ENCODE results near the gene RNU6-9. TPM values are rescaled to one million over a fixed set of nuclear protein-coding genes. Genes with fewer than 3 reads are reported as not detected.

RNU6-9 gene
- total RNA-seq, 1 experiment from 2014 or later: not detected

GRCh38 chr19:917323-918151, 24.3 kb downstream of the RNU6-9 start, which contains the start of gene KISS1R:
TSS of gene KISS1R (plus strand) at chr19:917333. CDS start at chr19:917503, 170 bp downstream.
- Histone ChIP-seq H3K9me3 (ENCODE audit: control insufficient read depth, insufficient read depth, low read depth, low read length) (no peaks in the 10 kb centered on the region), H3K27ac (ENCODE audit: low read length) (no peak within 1 kb of the TSS), H3K36me3 (ENCODE audit: control insufficient read depth, insufficient read depth, low read length) (no peaks in the 10 kb centered on the region; the same call in 1 of the 2 replicates), H3K4me1 (ENCODE audit: control insufficient read depth, insufficient read depth, low read length) (peaks cover 3% of the 10 kb centered on the region; the same call in 1 of the 2 replicates), H3K4me3 (ENCODE audit: low read depth in 2 of 2, low read length in 2 of 2) (peak within 1 kb of the TSS; percentile 31 to 45), H3K27me3 (ENCODE audit: control insufficient read depth, insufficient read depth, low read length) (no peaks in the 10 kb centered on the region)
- intact Hi-C loops (cut with micrococcal nuclease; ENCODE audit: unreplicated experiment) (loop anchor here (10.0 kb wide), 1 partner anchor 143 kb away; no protein-coding TSS in a partner anchor), in situ Hi-C loops (cut with HindIII; ENCODE audit: low pct_unique_long_range_greater_than_20kb, low sequenced_read_pairs) (no loop called here)
- no TSS peak for BruUV-seq (replicated peaks)
- ChIA-PET POLR2A (no interaction called here), CTCF (no interaction called here)
- peak; percentile 30 for ATAC-seq
- TF ChIP-seq CTCF (IDR thresholded peaks at IDR 0.05): peak; percentile 82
- TF ChIP-seq SIN3A (IDR thresholded peaks at IDR 0.05; ENCODE audit: borderline replicate concordance, insufficient read depth, low read depth, low read length): no peak
- no peak for DNase-seq (ENCODE audit: low read depth, low spot score)

- H3K27ac ChIP-seq (ENCODE audit: low read length): no peak overlapping the region
- H3K27me3 ChIP-seq (ENCODE audit: control insufficient read depth, insufficient read depth, low read length): no peaks in the 10 kb centered on the region
- H3K4me3 ChIP-seq (ENCODE audit: low read depth in 2 of 2, low read length in 2 of 2): peak overlapping the region; percentile 31 to 45
- no peaks in the 10 kb centered on the region for H3K9me3 ChIP-seq (ENCODE audit: control insufficient read depth, insufficient read depth, low read depth, low read length)
- in situ Hi-C loops (cut with HindIII; ENCODE audit: low pct_unique_long_range_greater_than_20kb, low sequenced_read_pairs): no loop called here
- ATAC-seq (no peak), DNase-seq (ENCODE audit: low read depth, low spot score) (no peak)
- intact Hi-C loops (cut with micrococcal nuclease; ENCODE audit: unreplicated experiment): loop anchor here (10.0 kb wide), 1 partner anchor 143 kb away; no protein-coding TSS in a partner anchor
- POLR2A ChIA-PET: no interaction called here
- no peaks in the 10 kb centered on the region for H3K36me3 ChIP-seq (ENCODE audit: control insufficient read depth, insufficient read depth, low read length)
- H3K4me1 ChIP-seq (ENCODE audit: control insufficient read depth, insufficient read depth, low read length): peaks cover 3% of the 10 kb centered on the region; the same call in 1 of the 2 replicates
- no peak for TF ChIP-seq SIN3A (IDR thresholded peaks at IDR 0.05; ENCODE audit: borderline replicate concordance, insufficient read depth, low read depth, low read length)
- no peak for TF ChIP-seq REST (IDR thresholded peaks at IDR 0.05; ENCODE audit: insufficient read depth in 1 of 2, low read depth in 2 of 2, low read length in 1 of 2)
- no peak for TF ChIP-seq CTCF (IDR thresholded peaks at IDR 0.05)
- no peak for TF ChIP-seq POLR2AphosphoS5 (IDR thresholded peaks at IDR 0.05; ENCODE audit: low read depth, low read length)
- TF ChIP-seq TCF7L2 (IDR thresholded peaks at IDR 0.05; ENCODE audit: low read depth, low read length): no peak
- BruUV-seq (replicated peaks): no TSS peak
- CTCF ChIA-PET: interaction anchor here (0.6 kb wide), 1 partner anchor 111 kb away, joined by 3 read pairs; no protein-coding TSS in a partner anchor
Observed at GRCh38 chr19:918152-918437, 24.8 kb downstream of the RNU6-9 start.
